H9 (cell line): ENCODE results near the gene PLB1. TPM values are rescaled to one million over a fixed set of nuclear protein-coding genes. Genes with fewer than 3 reads are reported as not detected.

Experiments
- DNase-seq: peaks from one replicate; pipeline ENCODE4 v3.0.0-alpha.2; 2017
- H2AFZ ChIP-seq: one replicate; pipeline ENCODE4 v1.6.1; 2013; ENCODE audit warnings: mild to moderate bottlenecking, low read length, control low read depth, moderate library complexity
- H2AK5ac ChIP-seq: 2 replicates; pipeline ENCODE4 v1.6.1; 2013; ENCODE audit warnings: low read length, control low read depth, mixed read lengths; ENCODE audit not compliant: insufficient read length
- H2BK120ac ChIP-seq: one replicate; pipeline ENCODE4 v1.6.1; 2013; ENCODE audit warnings: low read depth, mild to moderate bottlenecking, low read length, control low read depth, inconsistent platforms; ENCODE audit not compliant: poor library complexity, severe bottlenecking
- H2BK12ac ChIP-seq: 2 replicates; pipeline ENCODE4 v1.6.1; 2013; ENCODE audit warnings: low read length, control low read depth, mixed read lengths, low read depth; ENCODE audit not compliant: insufficient read length
- H2BK15ac ChIP-seq: 2 replicates; pipeline ENCODE4 v1.6.1; 2013; ENCODE audit warnings: low read depth, low read length, control low read depth
- H2BK20ac ChIP-seq: one replicate; pipeline ENCODE4 v1.6.1; 2013; ENCODE audit warnings: low read depth, mild to moderate bottlenecking, low read length, control low read depth, inconsistent platforms; ENCODE audit not compliant: poor library complexity, severe bottlenecking
- H2BK5ac ChIP-seq: 2 replicates; pipeline ENCODE4 v1.6.1; 2013; ENCODE audit warnings: low read length, control low read depth, mixed read lengths; ENCODE audit not compliant: insufficient read length
- H3K14ac ChIP-seq: 2 replicates; pipeline ENCODE4 v1.6.1; 2013; ENCODE audit warnings: low read length, control low read depth; ENCODE audit not compliant: insufficient read depth
- H3K18ac ChIP-seq: 2 replicates; pipeline ENCODE4 v1.6.1; 2013; ENCODE audit warnings: low read depth, mild to moderate bottlenecking, mixed read lengths, low read length, control low read depth; ENCODE audit not compliant: insufficient read length
- H3K23ac ChIP-seq: 2 replicates; pipeline ENCODE4 v1.6.1; 2013; ENCODE audit warnings: low read length, control low read depth, mixed read lengths, low read depth; ENCODE audit not compliant: insufficient read length
- H3K23me2 ChIP-seq: 2 replicates; pipeline ENCODE4 v1.6.1; 2013; ENCODE audit warnings: low read depth, mild to moderate bottlenecking, mixed read lengths, low read length, control low read depth; ENCODE audit not compliant: insufficient read length, poor library complexity, severe bottlenecking
- H3K27ac ChIP-seq: 2 replicates; pipeline ENCODE4 v1.5.1; 2013; ENCODE audit warnings: low read length, control low read depth, mixed read lengths, low read depth; ENCODE audit not compliant: insufficient read length
- H3K27me3 ChIP-seq: 2 replicates; pipeline ENCODE4 v1.6.1; 2013; ENCODE audit warnings: low read length, control low read depth, inconsistent platforms; ENCODE audit not compliant: insufficient read depth
- H3K4ac ChIP-seq: 2 replicates; pipeline ENCODE4 v1.6.1; 2013; ENCODE audit warnings: low read depth, mild to moderate bottlenecking, control low read depth, inconsistent platforms, low read length, moderate library complexity
- H3K4me1 ChIP-seq: 2 replicates; pipeline ENCODE4 v1.6.1; 2013; ENCODE audit warnings: low read length, control low read depth, inconsistent platforms; ENCODE audit not compliant: insufficient read depth
- H3K4me2 ChIP-seq: 2 replicates; pipeline ENCODE4 v1.6.1; 2013; ENCODE audit warnings: low read length, control low read depth, mixed read lengths; ENCODE audit not compliant: insufficient read length, insufficient read depth
- H3K56ac ChIP-seq: 2 replicates; pipeline ENCODE4 v1.6.1; 2013; ENCODE audit warnings: low read depth, mild to moderate bottlenecking, mixed read lengths, low read length, control low read depth; ENCODE audit not compliant: insufficient read length
- H3K79me1 ChIP-seq: 2 replicates; pipeline ENCODE4 v1.6.1; 2013; ENCODE audit warnings: low read depth, mild to moderate bottlenecking, moderate library complexity, low read length, control low read depth, inconsistent platforms; ENCODE audit not compliant: insufficient read depth, poor library complexity, severe bottlenecking
- H3K79me2 ChIP-seq: 2 replicates; pipeline ENCODE4 v1.6.1; 2013; ENCODE audit warnings: low read length, control low read depth, inconsistent platforms; ENCODE audit not compliant: insufficient read depth
- H3K9ac ChIP-seq: 2 replicates; pipeline ENCODE4 v1.6.1; 2013; ENCODE audit warnings: low read length, control low read depth, mixed read lengths; ENCODE audit not compliant: insufficient read length; ENCODE audit errors: extremely low read depth
- H3K9me3 ChIP-seq: one replicate; pipeline ENCODE4 v1.6.1; 2013; ENCODE audit warnings: low read depth, low read length, inconsistent platforms; ENCODE audit not compliant: control insufficient read depth
- H3T11ph ChIP-seq: one replicate; pipeline ENCODE4 v1.6.1; 2013; ENCODE audit warnings: mild to moderate bottlenecking, low read length, control low read depth, inconsistent platforms
- H4K20me1 ChIP-seq: one replicate; pipeline ENCODE4 v1.6.1; 2013; ENCODE audit not compliant: control insufficient read depth, insufficient read length, insufficient read depth
- H4K5ac ChIP-seq: 2 replicates; pipeline ENCODE4 v1.6.1; 2013; ENCODE audit warnings: low read depth, mild to moderate bottlenecking, mixed read lengths, low read length, control low read depth; ENCODE audit not compliant: insufficient read length
- H4K8ac ChIP-seq: replicated peaks from 2 replicates; pipeline ENCODE4 v1.6.1; 2013; ENCODE audit warnings: low read length, control low read depth, mixed read lengths, low read depth; ENCODE audit not compliant: insufficient read length
- H4K91ac ChIP-seq: 2 replicates; pipeline ENCODE4 v1.6.1; 2013; ENCODE audit warnings: low read depth, mild to moderate bottlenecking, moderate library complexity, mixed read lengths, low read length, control low read depth; ENCODE audit not compliant: insufficient read length
- H3K27ac Mint-ChIP-seq, 3 experiments: 2 replicates in 2 of 3; 3 replicates in 1 of 3; pipeline ENCODE4 v1.8.0; 2020 to 2021; ENCODE audit warnings: mixed read lengths in 3 of 3, mild to moderate bottlenecking in 1 of 3, moderate library complexity in 1 of 3
- H3K27me3 Mint-ChIP-seq: 2 replicates; pipeline ENCODE4 v1.8.0; 2021; ENCODE audit warnings: low read depth, mild to moderate bottlenecking, moderate library complexity, mixed read lengths
- H3K36me3 Mint-ChIP-seq, 3 experiments: 2 replicates in 2 of 3; 3 replicates in 1 of 3; pipeline ENCODE4 v1.8.0; 2020 to 2021; ENCODE audit warnings: low read depth in 3 of 3, mixed read lengths in 3 of 3; ENCODE audit not compliant: insufficient read depth in 1 of 3
- H3K4me1 Mint-ChIP-seq, 2 experiments: 2 replicates each; pipeline ENCODE4 v1.8.0; 2020; ENCODE audit warnings: mixed read lengths in 2 of 2
- H3K4me3 Mint-ChIP-seq, 2 experiments: 2 replicates in 1 of 2; 3 replicates in 1 of 2; pipeline ENCODE4 v1.8.0; 2020 to 2021; ENCODE audit warnings: mild to moderate bottlenecking in 2 of 2, mixed read lengths in 2 of 2, moderate library complexity in 1 of 2
- H3K9me3 Mint-ChIP-seq, 2 experiments: 2 replicates in 1 of 2; 3 replicates in 1 of 2; pipeline ENCODE4 v1.8.0; 2020; ENCODE audit warnings: mild to moderate bottlenecking in 2 of 2, mixed read lengths in 2 of 2, moderate library complexity in 1 of 2
- CTCF ChIP-seq: fragments of 200-600 bp; sonication (generic); conservative IDR thresholded peaks from 3 replicates; pipeline ENCODE4 v1.8.0; 2021; ENCODE audit warnings: antibody characterized with exemption, mild to moderate bottlenecking
- WGBS: extraction: QIAGEN DNeasy Blood & Tissue Kit; methylation state at CpG from one replicate; pipeline ENCODE4 v1.1.7; 2013; ENCODE audit warnings: missing lambda C conversion rate, low lambda C conversion rate, mixed read lengths; ENCODE audit not compliant: insufficient read length; ENCODE audit errors: extremely low coverage; 5-methylcytosine and 5-hydroxymethylcytosine counted together
- total RNA-seq: library from RNA; stranded (reverse); gene quantifications from 2 replicates; pipeline ENCODE4 v1.2.1, GENCODE V29; 2021

Gene PLB1
- total RNA-seq, 1 experiment from 2014 or later: not detected

GRCh38 chr2:28506112-28506910 is 10.5 kb downstream of the PLB1 start:
- H3K79me1 ChIP-seq: no peaks in the 10 kb centered on the region
- H3K23ac ChIP-seq: no peak overlapping the region
- H2BK12ac ChIP-seq: no peak overlapping the region
- H2BK15ac ChIP-seq: no peak overlapping the region
- H3K9ac ChIP-seq: no peak overlapping the region
- no peaks in the 10 kb centered on the region for H3K4me1 ChIP-seq
- H4K5ac ChIP-seq: no peak overlapping the region
- no peak overlapping the region for H2BK120ac ChIP-seq
- no peak overlapping the region for H3T11ph ChIP-seq
- no peaks in the 10 kb centered on the region for H3K79me2 ChIP-seq
- no CpG with 5 or more reads among the region's 5 CpGs for WGBS
- no peak overlapping the region for H3K27ac ChIP-seq
- H3K4me2 ChIP-seq: no peak overlapping the region
- no peak overlapping the region for H2AK5ac ChIP-seq
- H3K23me2 ChIP-seq: no peaks in the 10 kb centered on the region
- Mint-ChIP-seq H3K4me1 (no peaks in the 10 kb centered on the region), H3K36me3 (no peaks in the 10 kb centered on the region), H3K9me3 (no peaks in the 10 kb centered on the region; a peak in 2 of 5 replicates), H3K27ac (no peak overlapping the region), H3K27me3 (peaks cover 3% of the 10 kb centered on the region), H3K4me3 (no peak overlapping the region)
- no peak overlapping the region for H3K56ac ChIP-seq
- no peak overlapping the region for H2AFZ ChIP-seq
- no peak overlapping the region for H2BK20ac ChIP-seq
- peaks cover 2% of the 10 kb centered on the region for H4K20me1 ChIP-seq
- no peak for TF ChIP-seq CTCF
- H3K27me3 ChIP-seq: no peaks in the 10 kb centered on the region
- H3K4ac ChIP-seq: no peak overlapping the region
- H4K91ac ChIP-seq: no peak overlapping the region
- no peak overlapping the region for H3K18ac ChIP-seq
- no peak overlapping the region for H3K14ac ChIP-seq
- no peak overlapping the region for H2BK5ac ChIP-seq
- H4K8ac ChIP-seq: no peak overlapping the region
- DNase-seq: no peak
- no peaks in the 10 kb centered on the region for H3K9me3 ChIP-seq
